ENCODE results near the gene HS6ST2.

Gene HS6ST2

DNA sequence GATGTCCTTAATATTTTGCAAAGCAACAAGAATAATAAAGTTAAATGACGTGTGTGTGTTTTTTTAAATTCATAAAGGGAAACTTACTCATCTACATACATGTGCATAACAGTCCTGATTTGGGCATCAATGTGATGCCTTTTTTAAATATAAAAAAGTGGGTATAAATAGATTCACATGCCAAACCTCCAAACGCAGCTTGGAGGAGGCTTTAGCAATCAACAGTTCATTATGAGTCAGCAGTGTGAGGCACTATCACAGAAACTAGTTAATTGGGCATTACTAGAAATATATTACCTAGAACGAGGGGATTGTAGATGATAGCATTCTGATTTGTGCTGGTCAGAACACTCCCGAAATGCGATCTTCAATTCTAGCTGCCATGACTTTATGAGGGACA, 115.1 kb downstream of the HS6ST2 start:
- no peak for DNase-seq (ENCODE audit: low spot score)

DNA sequence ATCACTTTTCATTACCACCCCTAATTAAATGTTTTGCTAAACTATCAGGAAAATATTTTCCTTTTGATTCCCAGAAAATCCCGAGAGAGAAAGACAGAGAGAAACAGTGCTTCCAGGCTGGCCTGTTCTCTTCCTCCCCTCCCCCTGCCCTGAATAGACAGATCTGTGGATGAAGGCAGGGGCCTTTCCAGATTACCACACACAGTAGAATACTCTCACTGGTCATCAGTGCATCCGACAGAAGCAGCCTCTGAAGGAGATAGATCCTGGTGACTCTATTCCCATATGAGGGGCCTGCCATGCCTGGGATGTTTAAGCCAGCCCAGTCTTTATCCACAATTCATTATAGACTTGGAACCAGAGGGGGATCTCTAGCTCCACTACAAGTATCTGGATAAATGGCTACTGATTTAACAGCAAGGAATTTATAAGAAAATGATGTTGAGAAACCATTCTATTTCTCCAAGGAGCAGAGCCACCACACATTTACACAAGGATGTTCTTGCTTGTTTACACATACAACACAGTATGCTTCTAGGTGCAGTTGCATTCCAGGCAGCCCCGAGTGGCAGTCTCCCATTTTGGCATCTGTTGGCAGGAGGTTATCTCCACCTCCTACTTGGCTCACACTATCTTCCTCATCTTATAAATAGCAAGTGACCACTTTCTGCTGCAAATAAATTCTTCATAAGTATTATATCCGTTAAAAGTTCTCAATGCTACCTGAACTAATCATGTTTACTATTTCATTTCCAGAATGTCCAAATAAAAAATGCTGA, 115.8 kb downstream of the HS6ST2 start:
- no peak for DNase-seq (ENCODE audit: low spot score)

DNA sequence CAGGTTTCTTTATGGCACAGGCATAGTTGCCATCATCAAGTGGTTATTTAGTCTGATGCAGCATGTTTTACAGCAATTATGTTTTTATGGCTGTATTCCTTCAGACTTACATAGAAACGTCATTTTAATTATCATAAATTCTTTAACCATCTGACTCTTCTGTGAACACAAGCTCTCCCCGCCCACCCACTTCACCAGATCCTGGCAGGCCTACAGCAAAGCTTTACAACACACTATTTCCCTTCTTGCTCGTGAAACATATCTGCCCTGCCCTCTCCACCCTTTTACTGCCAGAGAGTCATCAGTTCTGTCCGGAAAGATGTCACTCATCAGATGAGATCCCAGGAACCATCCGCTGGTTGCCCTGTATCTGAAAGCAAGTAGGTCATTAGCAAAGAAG, 120.5 kb downstream of the HS6ST2 start:
- DNase-seq (ENCODE audit: low spot score): no peak

DNA sequence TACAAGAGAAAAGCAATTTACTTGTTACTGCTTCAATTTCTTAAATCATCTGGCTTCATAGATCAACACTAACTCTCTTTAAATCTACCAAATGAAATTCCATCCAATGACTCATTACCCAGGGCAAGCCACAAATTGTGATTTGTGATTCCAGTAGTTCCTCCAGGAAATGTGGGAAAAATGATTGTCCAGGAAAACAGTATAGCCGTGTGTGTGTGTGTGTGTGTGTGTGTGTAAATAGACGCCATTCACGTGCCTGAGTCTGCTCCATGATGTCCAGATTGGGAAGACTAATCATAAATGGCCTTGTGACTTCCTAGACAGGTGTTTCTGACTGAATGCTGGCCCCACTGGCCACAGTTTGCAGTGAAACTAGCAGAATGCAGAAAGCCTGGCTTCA, 121.3 kb downstream of the HS6ST2 start:
- DNase-seq (ENCODE audit: low spot score): peak; percentile 36

DNA sequence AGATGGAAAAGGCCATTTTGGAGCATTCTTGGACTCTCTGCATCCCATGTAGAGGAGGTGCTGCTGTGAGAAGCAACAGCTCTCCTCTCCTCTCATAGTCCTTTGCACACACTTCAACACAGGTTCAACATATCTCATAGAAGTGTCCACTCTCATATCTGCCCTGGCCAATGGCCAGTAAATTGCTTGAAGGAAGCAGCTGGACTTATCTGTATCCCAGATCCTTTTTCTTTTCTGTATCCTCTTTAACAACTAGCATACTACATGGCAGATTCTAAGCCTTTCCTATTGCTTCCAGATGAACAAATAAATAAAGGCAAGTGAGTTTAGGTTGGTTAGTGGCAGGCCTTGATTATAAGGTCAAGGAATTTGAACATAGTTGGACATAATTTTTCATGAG, 122.0 kb downstream of the HS6ST2 start:
- DNase-seq (ENCODE audit: low spot score): no peak

DNA sequence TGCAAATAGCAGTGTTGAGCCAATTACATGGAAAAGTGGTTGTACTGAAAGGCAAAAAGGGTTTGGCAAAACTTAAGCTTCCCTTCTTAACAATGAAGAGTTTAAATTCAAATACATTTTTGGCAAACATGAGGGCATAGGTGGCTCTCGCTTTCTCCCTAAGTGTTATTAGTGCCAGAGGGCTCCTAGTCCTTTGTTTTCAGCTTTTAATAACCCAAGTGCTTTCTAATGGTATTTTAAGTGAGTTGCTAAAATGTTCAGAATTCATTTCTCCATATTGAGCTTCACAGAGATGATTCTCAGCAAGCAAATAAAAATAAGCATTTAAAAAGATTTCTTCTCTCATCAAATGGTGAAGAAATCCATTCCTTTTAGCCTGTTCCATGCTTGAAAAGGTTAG, 123.7 kb downstream of the HS6ST2 start:
- DNase-seq (ENCODE audit: low spot score): no peak

DNA sequence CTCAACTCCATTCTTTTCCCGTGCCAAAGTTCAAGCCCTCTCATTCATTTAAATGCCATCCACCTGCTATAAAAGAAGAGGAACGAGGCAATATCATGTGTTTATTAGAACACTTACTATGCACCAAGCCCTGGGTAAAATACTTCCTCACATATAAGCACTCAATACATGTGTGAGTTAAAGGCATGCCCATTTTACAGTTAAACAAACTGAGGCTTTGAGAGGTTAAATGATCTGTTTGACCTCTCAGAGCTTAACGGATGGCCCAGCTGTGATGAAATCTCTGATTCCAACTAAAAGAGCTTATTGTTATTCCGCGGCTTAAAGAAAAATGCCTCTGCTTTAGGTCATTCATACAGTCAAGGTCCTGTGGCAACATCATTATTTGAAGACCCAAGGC, 124.3 kb downstream of the HS6ST2 start:
- DNase-seq (ENCODE audit: low spot score): no peak

DNA sequence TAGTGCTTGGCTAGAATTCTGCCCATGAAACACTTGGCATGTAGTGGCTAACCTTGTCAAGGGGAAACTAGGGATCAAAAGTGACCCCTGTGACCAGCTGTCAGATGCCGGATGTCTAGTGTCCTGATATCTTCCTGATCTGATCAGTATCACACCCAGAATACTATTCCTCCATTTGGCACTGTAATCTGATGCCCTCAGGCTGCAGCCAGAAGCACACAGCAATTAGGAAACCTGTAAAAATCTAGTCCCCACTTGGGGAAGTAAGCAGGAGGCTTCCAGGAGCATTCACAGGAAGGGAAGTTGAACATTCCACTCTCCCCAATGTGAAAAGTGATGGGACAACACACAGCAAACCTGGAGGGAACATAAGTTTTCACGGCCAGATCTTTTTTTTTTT, 125.1 kb downstream of the HS6ST2 start:
- no peak for DNase-seq (ENCODE audit: low spot score)

DNA sequence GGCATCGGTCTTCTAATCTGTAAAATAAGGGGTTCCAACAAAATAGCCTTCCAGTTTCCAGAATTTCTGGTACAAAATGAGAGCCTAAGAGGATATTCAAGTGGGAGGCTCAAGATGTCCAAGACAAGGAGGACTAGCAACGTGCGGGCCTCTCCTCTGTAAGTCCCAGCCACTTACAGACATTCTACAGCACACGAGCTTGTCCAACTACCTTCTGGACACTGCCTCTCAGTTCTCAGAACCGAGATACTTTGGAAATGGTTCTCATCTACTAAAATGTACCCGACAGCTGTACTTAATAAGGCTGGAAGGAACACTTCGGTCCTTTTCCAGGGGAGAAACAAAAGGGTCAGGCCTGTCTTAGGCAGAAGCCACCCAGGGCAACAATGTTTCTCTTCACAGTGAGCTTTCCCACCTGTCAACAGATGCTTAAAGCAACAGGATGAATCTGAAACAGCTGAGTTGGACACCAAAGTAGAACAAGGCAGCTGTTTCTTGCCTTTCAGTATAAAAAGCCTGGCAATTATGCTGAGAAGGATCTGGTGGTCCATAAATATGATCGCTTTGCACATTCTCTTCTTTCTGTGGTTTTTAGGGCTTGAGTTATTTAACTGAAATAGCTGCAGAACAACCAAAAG, 127.0 kb downstream of the HS6ST2 start:
- DNase-seq (ENCODE audit: low spot score): no peak

DNA sequence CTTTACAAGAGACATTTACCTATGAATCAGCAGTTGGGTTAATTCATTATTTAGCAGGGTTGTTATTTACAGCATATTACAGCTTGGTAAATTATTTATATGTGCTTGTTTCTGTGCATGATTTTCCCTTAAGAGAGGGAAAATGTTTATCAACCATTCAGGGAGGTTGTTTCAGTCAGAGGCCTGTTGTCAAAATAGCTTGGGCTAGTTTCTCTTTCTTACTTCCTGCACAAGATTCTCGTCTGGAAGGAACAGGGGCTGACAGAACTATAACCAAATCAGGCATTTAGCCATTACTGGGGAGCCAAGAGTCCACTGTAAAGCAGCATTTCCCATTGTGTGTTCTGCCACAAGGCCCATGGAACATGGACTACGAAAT, 135.8 kb downstream of the HS6ST2 start:
- no peak for DNase-seq (ENCODE audit: low spot score)

DNA sequence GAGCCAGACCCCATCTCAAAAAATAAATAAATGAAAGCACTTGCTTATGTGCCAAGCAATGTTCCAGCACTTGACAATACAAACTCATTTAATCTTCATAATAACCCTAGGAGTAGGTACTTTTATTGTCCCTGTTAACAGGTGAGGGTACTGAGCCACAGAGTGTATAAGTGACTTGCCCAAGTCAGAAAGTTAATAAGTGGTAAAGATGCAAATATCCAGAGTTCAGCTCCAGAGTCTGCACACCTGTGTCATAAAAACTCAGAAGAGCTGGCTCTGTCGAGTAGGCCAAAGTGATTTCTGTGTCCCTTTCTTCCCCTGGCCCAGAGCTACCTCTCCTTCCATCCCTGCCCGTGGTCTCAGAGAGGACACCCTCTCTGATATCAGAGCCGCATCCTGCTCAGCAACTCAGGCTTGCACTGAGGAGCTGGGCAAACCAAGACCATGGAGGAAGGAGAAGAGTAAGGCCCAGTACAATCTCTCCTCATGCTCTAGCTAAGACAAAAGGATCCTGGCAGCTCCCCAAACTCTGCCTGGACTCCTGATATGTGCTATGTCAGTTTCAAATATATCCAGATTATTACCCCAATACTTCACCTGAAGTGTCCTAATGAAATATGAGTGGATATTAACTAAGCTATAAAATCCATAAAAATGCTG, 136.3 kb downstream of the HS6ST2 start:
- DNase-seq (ENCODE audit: low spot score): no peak

DNA sequence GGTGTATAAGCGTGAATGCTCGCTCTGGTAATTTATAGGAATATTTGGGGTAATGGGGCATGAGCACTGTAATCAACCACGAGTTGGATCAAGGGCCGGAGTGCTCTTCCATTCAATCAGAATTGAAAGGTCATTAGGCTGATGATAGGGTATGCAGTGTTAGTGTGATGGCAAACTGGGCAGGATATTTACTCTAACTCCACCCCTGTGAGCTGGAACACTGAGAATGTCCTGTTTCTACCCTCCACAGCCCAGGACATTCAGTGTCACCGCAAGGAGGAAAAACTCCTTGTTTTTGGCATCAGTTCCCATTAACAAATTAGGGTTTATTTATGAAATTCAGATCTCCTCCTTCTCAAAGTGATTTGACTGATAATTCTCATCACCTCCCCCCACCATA, 137.8 kb downstream of the HS6ST2 start:
- DNase-seq (ENCODE audit: low spot score): no peak

DNA sequence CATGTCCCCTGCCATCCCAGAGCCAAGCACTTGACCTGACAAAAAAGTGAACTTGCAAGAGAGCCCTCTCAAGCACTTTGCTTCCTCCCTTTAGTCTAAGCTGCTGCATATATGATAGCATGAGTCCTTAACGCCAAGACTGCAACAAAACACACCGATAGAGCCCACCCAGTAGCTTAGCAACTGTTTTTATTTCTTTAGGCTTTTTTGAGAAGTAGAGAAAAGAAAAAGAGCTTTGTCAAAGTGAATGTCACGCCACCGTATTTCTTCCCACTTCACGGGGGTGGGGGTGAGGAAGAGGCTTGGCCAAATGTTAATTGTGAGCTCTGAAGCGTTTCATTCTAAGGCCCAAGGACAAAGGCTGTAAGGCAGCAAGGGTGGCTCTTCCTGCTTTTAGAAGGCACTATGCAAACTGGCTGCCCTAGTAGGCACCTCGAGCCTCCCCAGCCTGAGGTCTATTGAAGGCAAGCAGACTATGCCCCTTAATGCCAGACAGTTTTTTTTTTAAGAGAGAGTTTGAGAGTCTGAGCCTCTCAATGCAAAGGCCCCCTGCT, 138.6 kb downstream of the HS6ST2 start:
- DNase-seq (ENCODE audit: low spot score): no peak

DNA sequence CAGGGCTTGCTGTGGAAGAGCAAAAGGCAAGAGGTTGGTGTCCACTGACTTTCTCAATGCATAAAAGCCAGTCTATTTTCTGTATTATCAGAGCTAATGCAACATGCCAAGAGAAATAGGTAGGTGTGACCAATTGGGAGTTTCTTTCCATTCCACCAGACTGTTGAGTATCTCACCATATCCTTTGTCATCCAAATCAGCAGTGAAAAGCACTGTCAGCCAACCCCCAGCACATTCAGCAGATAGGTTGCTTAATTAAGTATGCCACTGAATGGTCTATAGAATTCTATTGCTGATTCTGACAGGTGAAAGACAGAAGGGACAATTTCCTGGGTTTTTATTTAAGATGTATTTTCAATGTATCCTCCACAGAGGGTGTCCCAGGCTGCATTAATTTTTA, 139.8 kb downstream of the HS6ST2 start:
- no peak for DNase-seq (ENCODE audit: low spot score)

DNA sequence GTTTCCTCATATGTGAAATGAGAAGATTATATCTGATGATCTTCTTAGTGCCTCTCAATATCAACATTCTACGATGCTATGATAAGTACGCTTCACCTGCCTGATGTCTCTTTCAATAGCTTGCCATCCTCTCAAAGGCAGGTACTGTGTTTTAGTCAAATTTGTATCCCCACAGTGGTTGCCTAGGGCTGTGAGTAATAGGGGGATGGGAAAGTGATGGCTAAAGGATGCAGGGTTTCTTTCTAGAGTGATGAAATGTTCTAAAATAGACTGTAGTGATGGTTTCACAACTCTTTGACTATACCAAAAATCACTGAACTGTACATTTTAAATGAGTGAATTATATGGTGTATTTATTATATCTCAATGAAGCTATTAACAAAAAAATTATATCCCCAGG, 142.8 kb downstream of the HS6ST2 start:
- DNase-seq (ENCODE audit: low spot score): no peak

DNA sequence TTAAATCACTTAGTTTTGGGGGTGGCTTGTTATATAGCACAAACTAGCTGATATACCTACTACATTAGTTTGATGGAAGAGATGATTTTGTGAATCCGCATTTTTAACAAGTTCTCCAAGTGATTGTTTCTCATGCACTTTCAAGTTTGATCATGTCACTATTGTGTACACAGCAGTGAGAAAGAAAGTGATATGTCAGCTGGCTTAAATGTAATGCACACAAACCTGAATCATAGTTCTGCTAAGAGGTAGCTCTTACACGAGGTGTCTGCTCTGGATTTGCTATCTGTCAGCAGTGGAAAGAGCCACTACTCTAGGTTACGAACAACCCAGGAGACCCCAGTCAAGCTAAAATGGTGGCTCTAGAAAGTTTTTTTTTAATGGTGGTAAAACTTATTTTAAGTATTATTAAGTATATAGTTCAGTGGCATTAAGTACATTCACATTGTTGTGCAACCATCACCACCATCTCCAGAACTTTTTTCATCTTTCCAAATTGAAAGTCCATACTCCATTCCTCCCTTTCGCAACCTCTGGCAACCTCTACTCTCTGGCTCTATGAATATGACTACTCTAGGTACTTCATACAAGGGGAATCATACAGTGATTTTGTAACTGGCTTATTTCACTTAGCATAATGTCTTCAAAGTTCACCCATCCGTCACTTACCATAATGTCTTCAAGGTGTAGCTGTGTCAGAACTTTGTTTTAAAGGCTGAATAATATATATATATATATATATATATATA, 147.3 kb downstream of the HS6ST2 start:
- DNase-seq (ENCODE audit: low spot score): no peak

DNA sequence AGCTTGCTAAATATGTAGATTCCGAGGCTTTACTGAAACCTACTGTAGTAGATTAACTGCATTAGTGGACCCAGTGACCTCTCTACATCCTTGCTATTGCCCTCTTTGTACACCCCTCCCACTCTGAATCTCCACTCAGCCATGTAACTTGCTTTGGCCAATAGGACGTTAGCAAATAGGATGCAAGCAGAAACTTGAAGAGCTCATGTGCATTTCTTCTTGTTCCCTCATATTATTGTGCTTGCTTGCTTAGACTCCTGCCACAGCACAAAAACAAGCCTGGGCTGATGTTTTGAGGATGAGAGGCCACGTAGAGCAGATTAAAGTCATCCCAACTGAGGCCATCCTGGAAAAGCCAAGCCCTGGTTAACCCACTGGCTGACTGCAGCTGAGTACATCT, 147.9 kb downstream of the HS6ST2 start:
- no peak for DNase-seq (ENCODE audit: low spot score)

DNA sequence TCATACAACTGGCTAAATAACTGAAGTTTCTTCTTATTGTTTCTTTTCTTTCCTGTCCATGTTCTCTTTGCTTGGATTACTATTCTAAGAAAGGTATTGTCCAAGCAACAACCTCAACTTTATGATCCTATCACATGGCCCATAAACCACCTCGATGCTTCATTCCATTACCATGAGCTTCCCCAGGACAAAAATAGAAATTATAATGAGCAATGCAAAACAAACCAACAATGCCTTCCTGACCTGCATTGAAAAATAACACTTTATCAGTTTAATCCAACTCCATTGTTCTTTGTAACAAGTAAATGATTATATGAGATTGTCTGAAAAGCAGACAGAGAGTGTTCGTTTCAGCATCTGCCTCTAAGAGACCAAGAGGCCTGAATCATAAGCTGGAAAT, 148.8 kb downstream of the HS6ST2 start:
- DNase-seq (ENCODE audit: low spot score): no peak

DNA sequence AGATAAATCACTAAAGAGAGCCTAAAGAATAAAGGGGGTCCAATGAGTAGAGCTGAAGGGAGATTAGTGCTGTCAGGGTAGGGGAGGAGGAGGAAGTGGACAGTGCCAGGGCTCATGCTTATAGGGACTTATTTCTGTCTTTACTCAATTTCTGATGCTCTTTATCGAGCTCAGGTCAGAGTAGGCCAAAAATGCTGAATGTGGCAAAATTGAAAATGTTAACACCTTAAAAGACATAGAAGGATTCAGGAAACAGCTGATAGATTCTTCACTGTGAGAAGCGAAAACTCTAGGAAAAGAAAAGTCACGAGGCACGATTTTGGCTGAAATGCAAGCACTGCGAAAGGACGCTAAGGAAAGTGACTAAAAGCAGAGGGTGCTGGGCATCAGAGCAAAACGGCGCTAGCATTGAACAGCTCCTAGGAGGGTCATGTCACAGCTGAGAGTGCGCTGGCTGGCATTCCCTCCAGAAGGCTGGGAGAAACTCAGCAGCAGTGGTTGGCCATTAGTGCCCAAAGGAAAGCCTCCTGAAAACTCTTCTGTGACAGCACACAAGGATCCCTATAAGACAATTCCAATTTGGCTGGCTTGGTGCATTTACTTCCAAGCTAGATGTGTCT, 150.9 kb downstream of the HS6ST2 start:
- no peak for DNase-seq (ENCODE audit: low spot score)

DNA sequence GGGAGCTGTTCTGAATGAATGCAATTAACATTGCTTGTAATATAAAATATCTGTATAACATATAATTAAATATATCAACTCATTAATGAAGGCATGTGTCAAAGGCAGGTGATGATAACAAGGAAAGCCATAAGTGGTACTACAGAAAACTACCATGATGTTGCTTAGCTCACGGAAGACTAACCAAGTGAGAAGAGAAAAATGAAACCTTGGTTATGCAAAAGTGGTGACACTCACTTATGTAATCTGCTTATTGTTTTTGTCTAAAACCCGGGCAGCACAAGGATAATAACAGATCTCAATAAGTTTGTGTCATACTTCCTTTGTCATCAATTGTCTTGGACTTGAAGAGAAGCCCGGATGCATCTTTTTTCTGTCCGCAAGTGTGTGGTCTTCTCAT, 156.4 kb downstream of the HS6ST2 start:
- no peak for DNase-seq (ENCODE audit: low spot score)

DNA sequence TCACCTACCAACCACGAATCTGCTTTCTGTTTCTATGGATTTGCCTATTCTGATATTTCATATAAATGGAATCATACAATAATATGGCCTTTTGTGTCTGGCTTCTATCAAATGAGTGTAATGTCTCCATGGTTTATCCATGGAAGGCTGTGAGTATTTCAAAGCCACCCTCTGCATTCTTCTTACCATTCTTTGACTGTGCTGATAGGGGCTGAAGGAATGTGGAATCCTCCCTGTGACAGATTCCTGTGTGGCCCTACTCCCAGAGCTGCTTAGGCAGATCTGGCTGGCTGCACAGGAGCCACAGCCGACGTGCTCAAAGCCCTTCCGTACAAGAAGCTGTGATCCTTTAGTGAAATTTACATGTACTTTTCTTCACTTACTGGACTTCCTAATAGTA, 163.2 kb downstream of the HS6ST2 start:
- no peak for DNase-seq (ENCODE audit: low spot score)

DNA sequence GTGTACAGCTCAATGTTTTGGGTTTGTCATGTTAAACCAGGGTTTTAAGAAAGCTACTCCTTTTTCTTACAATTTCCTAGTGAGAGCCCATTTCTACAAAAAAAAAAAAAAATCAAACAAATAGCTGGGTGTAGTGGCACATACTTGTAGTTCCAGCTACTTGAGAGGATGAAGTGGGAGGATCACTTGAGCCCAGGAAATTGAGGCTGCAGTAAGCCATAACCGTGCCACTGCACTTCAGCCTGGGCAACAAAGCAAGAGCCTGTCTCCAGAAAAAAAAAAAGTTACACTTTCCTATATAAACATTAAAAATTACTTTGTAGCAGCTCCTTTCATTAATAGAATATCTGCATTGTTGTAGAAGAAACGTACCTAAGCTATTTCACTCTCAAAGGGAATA, 166.7 kb downstream of the HS6ST2 start:
- DNase-seq (ENCODE audit: low spot score): no peak
